Measurements from ENCODE around the gene SMPDL3B.

SMPDL3B gene, protein sequence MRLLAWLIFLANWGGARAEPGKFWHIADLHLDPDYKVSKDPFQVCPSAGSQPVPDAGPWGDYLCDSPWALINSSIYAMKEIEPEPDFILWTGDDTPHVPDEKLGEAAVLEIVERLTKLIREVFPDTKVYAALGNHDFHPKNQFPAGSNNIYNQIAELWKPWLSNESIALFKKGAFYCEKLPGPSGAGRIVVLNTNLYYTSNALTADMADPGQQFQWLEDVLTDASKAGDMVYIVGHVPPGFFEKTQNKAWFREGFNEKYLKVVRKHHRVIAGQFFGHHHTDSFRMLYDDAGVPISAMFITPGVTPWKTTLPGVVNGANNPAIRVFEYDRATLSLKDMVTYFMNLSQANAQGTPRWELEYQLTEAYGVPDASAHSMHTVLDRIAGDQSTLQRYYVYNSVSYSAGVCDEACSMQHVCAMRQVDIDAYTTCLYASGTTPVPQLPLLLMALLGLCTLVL

DNA sequence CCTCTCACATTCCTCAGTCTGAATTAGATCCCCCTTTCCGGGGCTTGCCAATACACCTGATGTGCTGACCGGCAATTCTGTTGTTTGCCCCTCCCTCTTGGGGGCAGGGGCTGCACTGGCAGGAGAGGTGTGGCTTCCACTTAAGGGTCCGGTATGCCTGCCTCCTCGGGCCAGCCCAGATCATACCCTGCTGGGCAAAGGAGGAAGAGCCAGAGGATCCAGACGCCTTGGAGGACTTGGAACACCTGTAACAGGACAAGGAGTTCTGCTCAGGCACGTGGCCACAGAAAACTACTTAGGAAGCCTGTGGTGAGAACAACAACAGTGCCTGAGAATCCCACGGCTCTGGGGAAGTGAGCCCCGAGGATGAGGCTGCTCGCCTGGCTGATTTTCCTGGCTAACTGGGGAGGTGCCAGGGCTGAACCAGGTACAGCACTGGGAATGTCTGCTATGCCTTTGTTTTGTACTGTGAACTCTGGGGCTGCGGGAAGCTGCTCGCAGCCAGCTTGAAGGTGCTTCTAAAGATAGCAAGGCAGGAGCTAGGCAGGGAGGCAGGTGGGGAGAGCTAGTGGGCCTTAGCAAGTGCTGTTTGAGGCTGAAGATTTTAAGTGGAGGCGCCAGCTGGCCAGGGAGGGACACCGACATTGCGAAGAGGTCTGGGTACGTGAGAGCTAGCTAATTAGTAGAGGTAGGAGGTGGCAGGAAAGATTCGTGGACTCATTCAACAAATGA is at the start of gene SMPDL3B:
SMPDL3B (plus strand) TSS at position 183 of the 732 bp plus-strand sequence; CDS start at position 367, 184 bp downstream.
- H3K27ac ChIP-seq: no peak within 1 kb of the TSS
- DNase-seq (ENCODE audit: low spot score): peak; percentile 46
- TF ChIP-seq, protein P1, sequence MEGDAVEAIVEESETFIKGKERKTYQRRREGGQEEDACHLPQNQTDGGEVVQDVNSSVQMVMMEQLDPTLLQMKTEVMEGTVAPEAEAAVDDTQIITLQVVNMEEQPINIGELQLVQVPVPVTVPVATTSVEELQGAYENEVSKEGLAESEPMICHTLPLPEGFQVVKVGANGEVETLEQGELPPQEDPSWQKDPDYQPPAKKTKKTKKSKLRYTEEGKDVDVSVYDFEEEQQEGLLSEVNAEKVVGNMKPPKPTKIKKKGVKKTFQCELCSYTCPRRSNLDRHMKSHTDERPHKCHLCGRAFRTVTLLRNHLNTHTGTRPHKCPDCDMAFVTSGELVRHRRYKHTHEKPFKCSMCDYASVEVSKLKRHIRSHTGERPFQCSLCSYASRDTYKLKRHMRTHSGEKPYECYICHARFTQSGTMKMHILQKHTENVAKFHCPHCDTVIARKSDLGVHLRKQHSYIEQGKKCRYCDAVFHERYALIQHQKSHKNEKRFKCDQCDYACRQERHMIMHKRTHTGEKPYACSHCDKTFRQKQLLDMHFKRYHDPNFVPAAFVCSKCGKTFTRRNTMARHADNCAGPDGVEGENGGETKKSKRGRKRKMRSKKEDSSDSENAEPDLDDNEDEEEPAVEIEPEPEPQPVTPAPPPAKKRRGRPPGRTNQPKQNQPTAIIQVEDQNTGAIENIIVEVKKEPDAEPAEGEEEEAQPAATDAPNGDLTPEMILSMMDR (conservative IDR thresholded peaks at IDR 0.05; ENCODE audit: low read depth): 0 out of 2 replicates have a peak, but pooled peaks have one; percentile 16
- ChIA-PET POLR2A (ENCODE audit: low non-redundant PET) (no interaction called here), CTCF (no interaction called here)

DNA sequence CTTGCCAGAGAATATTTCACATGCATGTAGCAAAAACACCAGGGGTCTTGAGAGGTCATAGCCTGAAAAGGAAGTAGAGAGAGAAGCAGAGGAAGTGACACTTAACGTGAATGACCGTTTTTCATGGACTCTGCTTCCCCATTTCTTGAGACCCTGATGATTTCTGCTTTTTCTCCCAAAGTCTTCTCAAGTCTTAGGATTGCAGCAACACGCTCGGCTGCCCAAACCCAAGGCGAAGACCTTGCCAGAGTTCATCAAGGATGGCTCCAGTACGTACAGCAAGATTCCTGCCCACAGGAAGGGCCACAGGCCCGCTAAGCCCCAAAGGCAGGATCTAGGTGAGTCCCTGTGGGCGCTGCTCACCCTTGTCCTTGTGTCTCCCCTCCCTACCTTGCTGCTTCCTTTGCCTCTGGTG is 49.7 kb upstream of the SMPDL3B start:
- CTCF ChIA-PET: no interaction called here
- POLR2A ChIA-PET (ENCODE audit: low non-redundant PET): no interaction called here

DNA sequence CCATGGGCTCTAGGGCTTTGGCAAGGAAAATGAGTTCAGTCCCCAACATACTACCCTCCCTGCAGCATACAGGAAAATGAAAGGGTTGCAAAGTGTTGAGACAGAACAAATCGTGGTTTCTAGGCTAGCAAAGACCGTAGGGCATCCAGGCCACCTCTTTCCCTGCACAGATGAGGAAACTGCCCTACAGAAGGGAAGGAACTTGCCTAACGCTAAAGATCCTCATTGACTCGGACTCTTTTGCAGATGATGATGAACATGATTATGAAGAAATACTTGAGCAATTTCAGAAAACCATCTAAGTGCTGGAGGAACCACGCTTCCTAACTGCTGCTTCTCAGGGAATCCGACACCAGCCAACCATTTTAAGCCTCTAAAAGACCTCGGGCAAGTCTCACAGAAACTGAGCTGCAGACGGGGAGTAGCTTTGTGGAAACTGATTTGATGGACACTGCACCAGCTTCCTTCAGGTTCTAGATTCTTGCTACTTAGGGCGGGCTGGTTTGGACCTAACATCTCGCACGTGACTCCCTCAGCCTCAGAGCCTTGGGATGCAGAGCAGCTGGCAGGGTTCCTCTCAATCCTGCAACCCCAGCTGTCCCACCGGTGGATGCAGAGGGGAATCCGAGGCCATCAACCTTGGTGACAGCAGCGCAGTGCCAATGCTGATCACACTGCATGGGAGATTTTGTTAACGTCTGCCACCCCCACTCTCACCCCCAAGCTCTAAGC is 49.0 kb upstream of the SMPDL3B start:
- POLR2A ChIA-PET (ENCODE audit: low non-redundant PET): no interaction called here
- H3K27ac ChIP-seq: no peak overlapping the region

More for the DNA sequence above, 49.7 kb upstream of the SMPDL3B start:
- H3K27ac ChIP-seq: no peak overlapping the region
- no peak for DNase-seq (ENCODE audit: low spot score)
- TF ChIP-seq, protein P1 (conservative IDR thresholded peaks at IDR 0.05; ENCODE audit: low read depth): no peak

DNA sequence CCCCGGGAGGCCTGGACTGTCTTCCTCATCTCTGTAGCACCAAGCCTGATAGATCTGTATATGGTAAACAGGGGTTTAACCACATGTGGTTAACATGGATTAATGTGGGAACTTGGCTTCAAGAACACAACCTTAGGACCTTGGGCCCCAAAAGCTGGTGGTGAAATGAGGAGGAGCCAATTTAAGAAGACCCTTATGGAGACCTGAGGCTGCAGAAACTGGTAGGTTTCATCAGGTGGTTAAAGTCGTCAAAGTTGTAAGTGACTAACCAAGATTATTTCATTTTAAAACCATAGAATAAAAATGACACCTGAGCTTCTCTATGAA is 48.5 kb upstream of the SMPDL3B start:
- no peak overlapping the region for H3K27ac ChIP-seq
- TF ChIP-seq, protein P1 (conservative IDR thresholded peaks at IDR 0.05; ENCODE audit: low read depth): no peak
- ChIA-PET CTCF (interaction anchor here (0.6 kb wide), 1 partner anchor 341 kb away, joined by 4 read pairs; no protein-coding TSS in a partner anchor), POLR2A (ENCODE audit: low non-redundant PET) (no interaction called here)
- DNase-seq (ENCODE audit: low spot score): no peak

More for the DNA sequence above, 49.0 kb upstream of the SMPDL3B start:
- TF ChIP-seq, protein P1 (conservative IDR thresholded peaks at IDR 0.05; ENCODE audit: low read depth): no peak
- CTCF ChIA-PET: no interaction called here
- DNase-seq (ENCODE audit: low spot score): no peak

DNA sequence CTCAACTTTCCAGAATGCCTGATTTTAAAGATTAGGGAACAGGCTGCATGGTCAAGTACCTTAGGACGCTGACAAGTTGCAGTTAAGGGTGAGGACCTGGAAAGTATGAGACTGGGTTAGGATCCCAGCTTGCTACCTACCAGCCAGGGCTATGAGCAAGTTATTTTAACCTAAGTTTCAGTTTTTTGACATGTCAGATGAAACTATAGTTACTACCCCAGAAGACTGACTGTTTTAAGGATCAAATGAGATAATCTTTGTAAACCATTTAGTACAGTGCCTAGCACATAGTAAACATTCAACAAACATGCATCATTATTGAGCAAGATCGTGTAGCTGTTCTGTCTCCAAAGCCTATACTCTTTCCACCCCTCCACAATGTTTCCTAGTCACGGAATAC is 48.1 kb upstream of the SMPDL3B start:
- ChIA-PET POLR2A (ENCODE audit: low non-redundant PET) (no interaction called here), CTCF (interaction anchor here (0.6 kb wide), 1 partner anchor 341 kb away, joined by 4 read pairs; no protein-coding TSS in a partner anchor)
- no peak for DNase-seq (ENCODE audit: low spot score)
- TF ChIP-seq, protein P1 (conservative IDR thresholded peaks at IDR 0.05; ENCODE audit: low read depth): no peak
- no peak overlapping the region for H3K27ac ChIP-seq

Data from RWPE1 (cell line).